GM08714 (cell line): ENCODE measurements around the gene TTBK1.
A peak's percentile ranks its signal among the peaks of the same experiment; 100 is the strongest.

Experiments used
- H3K4me3 ChIP-seq: fragments of 200-500 bp; sonication (Bioruptor generic); 2 replicates; pipeline ENCODE4 v1.5.1; 2014; ENCODE audit warnings: mild to moderate bottlenecking, low read length, inconsistent platforms
- ZNF274 ChIP-seq: IDR thresholded peaks from 2 replicates; pipeline ENCODE4 v1.6.1; 2012; ENCODE audit warnings: mild to moderate bottlenecking, low read depth, low read length

TTBK1 gene

GRCh38 chr6:43240950-43241349 lies 2.3 kb upstream of the TTBK1 start:
- no peak overlapping the region for H3K4me3 ChIP-seq
- TF ChIP-seq ZNF274, result no peak

GRCh38 chr6:43241446-43241845 lies 1.8 kb upstream of the TTBK1 start:
- TF ChIP-seq ZNF274, result no peak
- no peak overlapping the region for H3K4me3 ChIP-seq

- H3K4me3 ChIP-seq, result no peak overlapping the region
- no peak for TF ChIP-seq ZNF274
These were observed 512 bp downstream of the TTBK1 start for GRCh38 chr6:43243664-43244321.

- TF ChIP-seq ZNF274, result no peak
- H3K4me3 ChIP-seq, result peak overlapping the region; percentile 60; the same call in 1 of the 2 replicates
These were observed 3.2 kb downstream of the TTBK1 start for GRCh38 chr6:43246301-43247113.

GRCh38 chr6:43247114-43247999 lies 4.1 kb downstream of the TTBK1 start:
- H3K4me3 ChIP-seq, result peak overlapping the region; percentile 60; the same call in 1 of the 2 replicates
- TF ChIP-seq ZNF274, result no peak

GRCh38 chr6:43248101-43248500 lies 4.8 kb downstream of the TTBK1 start:
- TF ChIP-seq ZNF274, result no peak
- H3K4me3 ChIP-seq, result no peak overlapping the region

GRCh38 chr6:43248791-43249190 lies 5.5 kb downstream of the TTBK1 start:
- no peak for TF ChIP-seq ZNF274
- no peak overlapping the region for H3K4me3 ChIP-seq

GRCh38 chr6:43250992-43251373 lies 7.7 kb downstream of the TTBK1 start:
- no peak overlapping the region for H3K4me3 ChIP-seq
- TF ChIP-seq ZNF274, result no peak

- no peak for TF ChIP-seq ZNF274
- H3K4me3 ChIP-seq, result no peak overlapping the region
These were observed 10.1 kb downstream of the TTBK1 start for GRCh38 chr6:43253401-43253800.

- no peak overlapping the region for H3K4me3 ChIP-seq
- no peak for TF ChIP-seq ZNF274
These were observed 11.0 kb downstream of the TTBK1 start for GRCh38 chr6:43254138-43254817.

- TF ChIP-seq ZNF274, result no peak
- no peak overlapping the region for H3K4me3 ChIP-seq
These were observed 11.6 kb downstream of the TTBK1 start for GRCh38 chr6:43254846-43255245.

GRCh38 chr6:43255408-43256054 lies 12.2 kb downstream of the TTBK1 start:
- no peak for TF ChIP-seq ZNF274
- H3K4me3 ChIP-seq, result no peak overlapping the region

GRCh38 chr6:43256670-43257366 lies 13.5 kb downstream of the TTBK1 start:
- TF ChIP-seq ZNF274, result no peak
- no peak overlapping the region for H3K4me3 ChIP-seq
